Osteocyte (in vitro differentiated cells): Measurements from ENCODE around the gene OR11G2. TPM values are rescaled to one million over a fixed set of nuclear protein-coding genes. Genes with fewer than 3 reads are reported as not detected.
"Not testable (repeated sequence)": the region's sequence is repeated elsewhere in the genome, so short reads cannot be mapped to it uniquely, and the experiment has no call there.

Source experiments
- DNase-seq: peaks from one replicate; pipeline ENCODE4 v3.0.0; 2021; ENCODE audit warnings: mixed read lengths; ENCODE audit not compliant: unreplicated experiment; ENCODE audit errors: extremely low spot score
- H3K27ac Mint-ChIP-seq: one replicate; pipeline ENCODE4 v1.8.0; 2021; ENCODE audit warnings: mild to moderate bottlenecking, mixed read lengths; ENCODE audit not compliant: unreplicated experiment
- H3K27me3 Mint-ChIP-seq: one replicate; pipeline ENCODE4 v1.8.0; 2021; ENCODE audit warnings: mixed read lengths; ENCODE audit not compliant: unreplicated experiment
- H3K36me3 Mint-ChIP-seq: one replicate; pipeline ENCODE4 v1.8.0; 2021; ENCODE audit warnings: mixed read lengths; ENCODE audit not compliant: unreplicated experiment
- H3K4me1 Mint-ChIP-seq: one replicate; pipeline ENCODE4 v1.8.0; 2021; ENCODE audit warnings: mixed read lengths; ENCODE audit not compliant: unreplicated experiment
- H3K4me3 Mint-ChIP-seq: one replicate; pipeline ENCODE4 v1.8.0; 2021; ENCODE audit warnings: mild to moderate bottlenecking, moderate library complexity, mixed read lengths; ENCODE audit not compliant: unreplicated experiment
- H3K9me3 Mint-ChIP-seq: one replicate; pipeline ENCODE4 v1.8.0; 2021; ENCODE audit warnings: mixed read lengths; ENCODE audit not compliant: unreplicated experiment
- CTCF ChIP-seq: fragments of 200-600 bp; sonication (generic); IDR thresholded peaks from 2 replicates; pipeline ENCODE4 v1.5.0; 2021; ENCODE audit warnings: antibody characterized with exemption, mild to moderate bottlenecking, moderate library complexity
- total RNA-seq: library from RNA; stranded (reverse); gene quantifications from 2 replicates; pipeline ENCODE4 v1.2.1, GENCODE V29; 2021

OR11G2 gene
- total RNA-seq, 1 donor from 2014 or later: not detected

GRCh38 chr14:20198991-20199390 lies 8.3 kb downstream of the OR11G2 start:
- no peak overlapping the region for H3K27ac Mint-ChIP-seq
- no peak for TF ChIP-seq CTCF
- peaks cover 32% of the 10 kb centered on the region for H3K9me3 Mint-ChIP-seq
- H3K4me3 Mint-ChIP-seq: no peak overlapping the region
- DNase-seq: no peak
- H3K4me1 Mint-ChIP-seq: no peaks in the 10 kb centered on the region
- no peaks in the 10 kb centered on the region for H3K36me3 Mint-ChIP-seq
- H3K27me3 Mint-ChIP-seq: no peaks in the 10 kb centered on the region

GRCh38 chr14:20204721-20205120 lies 14.0 kb downstream of the OR11G2 start:
- no peaks in the 10 kb centered on the region for H3K27me3 Mint-ChIP-seq
- no peak for DNase-seq
- H3K4me1 Mint-ChIP-seq: no peaks in the 10 kb centered on the region
- no peak overlapping the region for H3K27ac Mint-ChIP-seq
- H3K4me3 Mint-ChIP-seq: no peak overlapping the region
- no peak for TF ChIP-seq CTCF
- no peaks in the 10 kb centered on the region for H3K36me3 Mint-ChIP-seq
- peaks cover 31% of the 10 kb centered on the region for H3K9me3 Mint-ChIP-seq

GRCh38 chr14:20209595-20209994 lies 18.9 kb downstream of the OR11G2 start:
- no peak for DNase-seq
- H3K4me1 Mint-ChIP-seq: no peaks in the 10 kb centered on the region
- no peak overlapping the region for H3K4me3 Mint-ChIP-seq
- no peaks in the 10 kb centered on the region for H3K27me3 Mint-ChIP-seq
- H3K27ac Mint-ChIP-seq: no peak overlapping the region
- TF ChIP-seq CTCF: no peak
- peaks cover 40% of the 10 kb centered on the region for H3K9me3 Mint-ChIP-seq
- H3K36me3 Mint-ChIP-seq: no peaks in the 10 kb centered on the region

GRCh38 chr14:20212406-20212805 lies 21.7 kb downstream of the OR11G2 start:
- DNase-seq, H3K4me1 Mint-ChIP-seq, H3K27me3 Mint-ChIP-seq, H3K27ac Mint-ChIP-seq, H3K4me3 Mint-ChIP-seq, H3K36me3 Mint-ChIP-seq: not testable (repeated sequence)
- H3K9me3 Mint-ChIP-seq: peaks cover 49% of the 10 kb centered on the region

GRCh38 chr14:20215196-20215595 lies 24.5 kb downstream of the OR11G2 start:
- no peak for TF ChIP-seq CTCF
- H3K27ac Mint-ChIP-seq: no peak overlapping the region
- no peaks in the 10 kb centered on the region for H3K4me1 Mint-ChIP-seq
- peaks cover 30% of the 10 kb centered on the region for H3K9me3 Mint-ChIP-seq
- no peaks in the 10 kb centered on the region for H3K36me3 Mint-ChIP-seq
- no peak for DNase-seq
- H3K4me3 Mint-ChIP-seq: no peak overlapping the region
- no peaks in the 10 kb centered on the region for H3K27me3 Mint-ChIP-seq

GRCh38 chr14:20219033-20219432 lies 28.3 kb downstream of the OR11G2 start:
- H3K4me3 Mint-ChIP-seq: no peak overlapping the region
- TF ChIP-seq CTCF: no peak
- no peak for DNase-seq
- no peak overlapping the region for H3K27ac Mint-ChIP-seq
- H3K9me3 Mint-ChIP-seq: peaks cover 15% of the 10 kb centered on the region
- no peaks in the 10 kb centered on the region for H3K4me1 Mint-ChIP-seq
- no peaks in the 10 kb centered on the region for H3K36me3 Mint-ChIP-seq
- H3K27me3 Mint-ChIP-seq: no peaks in the 10 kb centered on the region
